ENCODE data around the gene ZNF664.

- TF ChIP-seq CTCF (IDR thresholded peaks at IDR 0.05): no peak
- TF ChIP-seq POLR2A (IDR thresholded peaks at IDR 0.05): no peak
These were observed 29.2 kb upstream of the ZNF664 start for GRCh38 chr12:123943816-123944215.
